GM21825 (cell line): ENCODE results near the gene GBP3.
"Not testable (repeated sequence)": the region's sequence is repeated elsewhere in the genome, so short reads cannot be mapped to it uniquely, and the experiment has no call there.

Experiments used
- ATAC-seq: cut with Tn5 transposase; IDR thresholded peaks from one replicate; pipeline ENCODE4 v1.9.1; 2021; ENCODE audit warnings: mild to moderate bottlenecking, moderate library complexity; ENCODE audit not compliant: unreplicated experiment

GBP3 gene

GRCh38 chr1:88979749-88980116, 42.9 kb downstream of the GBP3 start:
- no peak for ATAC-seq

- no peak for ATAC-seq
These were observed 43.5 kb downstream of the GBP3 start for GRCh38 chr1:88979054-88979748.

DNA sequence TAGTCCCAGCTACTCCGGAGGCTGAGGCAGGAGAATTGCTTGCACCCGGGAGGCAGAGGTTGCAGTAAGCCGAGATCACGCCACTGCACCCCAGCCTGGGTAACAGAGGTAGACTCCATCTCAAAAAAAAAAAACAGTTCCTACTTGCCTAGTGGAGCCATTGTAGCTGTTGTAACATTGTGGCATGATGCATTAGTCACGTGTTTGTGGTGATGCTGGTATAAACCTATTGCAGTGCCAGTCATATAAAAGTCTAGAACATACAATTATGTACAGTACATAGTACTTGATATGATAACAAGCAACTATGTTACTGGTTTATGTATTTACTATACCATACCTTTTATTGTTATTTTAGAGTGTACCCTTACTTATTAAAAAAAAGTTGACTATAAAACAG, 46.4 kb downstream of the GBP3 start:
- no peak for ATAC-seq

DNA sequence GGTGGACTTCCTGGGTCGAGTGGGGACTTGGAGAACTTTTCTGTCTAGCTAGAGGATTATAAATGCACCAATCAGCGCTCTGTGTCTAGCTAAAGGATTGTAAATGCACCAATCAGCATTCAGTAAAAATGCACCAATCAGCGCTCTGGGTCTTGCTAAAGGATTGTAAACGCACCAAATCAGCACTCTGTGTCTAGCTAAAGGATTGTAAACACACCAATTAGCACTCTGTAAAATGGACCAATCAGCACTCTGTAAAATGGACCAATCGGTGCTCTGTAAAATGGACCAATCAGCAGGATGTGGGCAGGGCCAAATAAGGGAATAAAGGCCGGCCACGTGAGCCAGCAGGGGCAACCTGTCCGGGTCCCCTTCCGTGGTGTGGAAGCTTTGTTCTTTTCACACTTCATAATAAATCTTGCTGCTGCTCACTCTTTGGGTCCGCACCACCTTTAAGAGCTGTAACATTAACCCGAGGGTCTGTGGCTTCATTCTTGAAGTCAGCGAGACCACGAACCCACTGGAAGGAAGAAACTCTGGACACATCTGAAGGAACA, 48.0 kb downstream of the GBP3 start:
- not testable (repeated sequence) for ATAC-seq

DNA sequence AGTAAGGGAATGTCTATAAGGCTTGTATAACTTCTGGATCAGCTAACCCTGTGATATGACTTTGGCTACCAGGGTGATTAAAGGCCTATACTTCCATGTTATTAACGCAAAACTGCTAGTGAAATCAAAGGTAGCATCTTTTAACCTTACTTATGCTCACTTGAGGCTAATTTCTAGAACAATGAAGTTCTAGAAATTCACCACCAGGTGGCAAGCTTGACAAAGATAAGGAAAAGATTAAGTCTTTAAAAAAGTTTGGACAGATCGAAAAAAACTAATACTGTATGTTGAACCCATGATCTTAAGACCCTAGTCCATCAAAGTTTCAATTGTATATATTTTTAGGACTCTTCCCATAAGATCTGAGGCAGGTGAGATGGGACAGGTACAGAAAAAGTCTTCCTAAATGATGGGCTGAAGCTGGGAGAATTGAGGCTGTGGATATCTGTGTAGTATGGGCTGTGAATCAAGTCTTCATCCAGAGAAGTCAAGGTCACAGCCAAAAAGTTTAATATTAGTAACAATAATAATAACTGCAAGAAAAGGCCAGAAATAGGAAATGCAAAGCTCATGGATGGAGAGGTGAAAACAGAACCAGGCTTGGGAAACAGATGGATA, 49.0 kb downstream of the GBP3 start:
- no peak for ATAC-seq

GRCh38 chr1:88961647-88962275, 60.9 kb downstream of the GBP3 start:
- ATAC-seq: no peak

DNA sequence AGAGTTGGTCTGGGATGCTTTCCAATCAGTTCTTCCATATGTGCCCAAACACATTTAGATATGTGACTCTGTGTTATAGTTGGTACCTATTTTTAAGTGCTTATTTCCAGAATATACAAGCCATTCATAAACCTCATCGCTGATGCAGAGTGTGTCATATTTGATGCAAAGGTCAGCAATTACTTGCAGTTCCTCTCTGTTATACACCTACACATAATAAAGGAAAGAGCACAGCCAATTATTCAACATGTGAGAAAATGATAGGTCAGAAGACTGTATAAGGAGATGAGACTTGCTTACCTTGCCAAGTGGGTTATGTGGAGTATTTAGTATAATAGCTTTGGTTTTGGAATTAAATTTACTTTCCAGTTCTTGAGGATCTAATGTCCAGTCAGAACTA, 61.6 kb downstream of the GBP3 start:
- no peak for ATAC-seq
